Prostate gland (tissue), 2 donors: ENCODE data around the gene CAPN11. TPM values are rescaled to one million over a fixed set of nuclear protein-coding genes. Genes with fewer than 3 reads are reported as not detected.
A peak's percentile ranks its signal among the peaks of the same experiment; 100 is the strongest.

Source experiments
- DNase-seq: peaks from one replicate; pipeline ENCODE4 v3.0.0-alpha.2; 2019; ENCODE audit warnings: low spot score
- H3K27ac ChIP-seq, 2 donors: fragments of 200-600 bp; sonication (generic); 2 replicates each; pipeline ENCODE4 v1.5.1; 2017 to 2019
- H3K27me3 ChIP-seq: fragments of 200-600 bp; sonication (generic); replicated peaks from 2 replicates; pipeline ENCODE4 v1.5.1; 2019; ENCODE audit not compliant: insufficient read depth
- H3K36me3 ChIP-seq, 2 donors: fragments of 200-600 bp; sonication (generic); 1 replicate in 1 of 2; 2 replicates in 1 of 2; pipeline versions ENCODE4 v1.5.1 to v1.8.1; 2017 to 2019
- H3K4me1 ChIP-seq: fragments of 200-600 bp; sonication (generic); replicated peaks from 2 replicates; pipeline ENCODE4 v1.5.1; 2019
- H3K4me3 ChIP-seq, 2 donors: fragments of 200-600 bp; sonication (generic); 2 replicates each; pipeline ENCODE4 v1.5.1; 2017 to 2019
- H3K9me3 ChIP-seq: fragments of 200-600 bp; sonication (generic); 2 replicates; pipeline ENCODE4 v1.5.1; 2017
- CTCF ChIP-seq, 4 experiments: fragments of 200-600 bp in 2 of 4; fragments of 450-650 bp in 2 of 4; sonication (generic) in 2 of 4; IDR thresholded peaks; 1 replicate in 3 of 4; 2 replicates in 1 of 4; pipeline ENCODE4 v1.5.1; 2016 to 2019; ENCODE audit warnings: antibody characterized with exemption in 4 of 4, mild to moderate bottlenecking in 2 of 4, moderate library complexity in 2 of 4
- POLR2A ChIP-seq: fragments of 450-650 bp; IDR thresholded peaks from one replicate; pipeline ENCODE4 v1.6.1; 2016; ENCODE audit warnings: antibody characterized with exemption, mild to moderate bottlenecking
- POLR2AphosphoS5 ChIP-seq: sonication (generic); formaldehyde crosslinking; IDR thresholded peaks from one replicate; pipeline ENCODE4 v1.6.1; 2017; ENCODE audit warnings: antibody characterized with exemption
- WGBS: methylation state at CpG from one replicate; pipeline ENCODE4 v1.1.5; 2018; 5-methylcytosine and 5-hydroxymethylcytosine counted together
- intact Hi-C: fragments of 100-400 bp; cut with DNase I; formaldehyde crosslinking; loops from one replicate; pipeline ENCODE4 v1.14.2; 2022
- total RNA-seq, 2 donors: library from RNA; depleted of rRNA; stranded (reverse); fragments of >200 nt; gene quantifications; one replicate each; pipeline ENCODE4 v1.1.0, GENCODE V29; 2016

The CAPN11 gene
- total RNA-seq, 2 donors from 2014 or later: 5.9 TPM; not detected in 1

GRCh38 chr6:44221291-44221960, 62.8 kb downstream of the CAPN11 start:
- intact Hi-C loops: no loop called here
- H3K4me1 ChIP-seq: peaks cover 17% of the 10 kb centered on the region

GRCh38 chr6:44221961-44222335, 63.3 kb downstream of the CAPN11 start:
- TF ChIP-seq POLR2AphosphoS5: no peak
- TF ChIP-seq POLR2A: no peak
- peaks cover 17% of the 10 kb centered on the region for H3K4me1 ChIP-seq
- intact Hi-C loops: no loop called here
- peak overlapping the region; percentile 78 to 89 for H3K27ac ChIP-seq
- WGBS: 84% methylated on average over 2 of the region's 2 CpGs
- DNase-seq: no peak
- H3K27me3 ChIP-seq: no peaks in the 10 kb centered on the region
- no peaks in the 10 kb centered on the region for H3K36me3 ChIP-seq
- no peaks in the 10 kb centered on the region for H3K9me3 ChIP-seq
- H3K4me3 ChIP-seq: no peak overlapping the region

More at GRCh38 chr6:44221291-44221960, 62.8 kb downstream of the CAPN11 start:
- no peak overlapping the region for H3K4me3 ChIP-seq
- no peaks in the 10 kb centered on the region for H3K27me3 ChIP-seq
- peak overlapping the region; percentile 78 to 89 for H3K27ac ChIP-seq
- WGBS: 23% methylated on average over 4 of the region's 4 CpGs
- no peaks in the 10 kb centered on the region for H3K36me3 ChIP-seq
- H3K9me3 ChIP-seq: no peaks in the 10 kb centered on the region
- TF ChIP-seq POLR2A (no peak), POLR2AphosphoS5 (peak; percentile 88), CTCF (IDR thresholded peaks at IDR 0.05) (peak; percentile 39 to 92 (median 72))
- DNase-seq: peak; percentile 88

GRCh38 chr6:44222486-44223318, 64.1 kb downstream of the CAPN11 start:
- H3K9me3 ChIP-seq: no peaks in the 10 kb centered on the region
- H3K4me3 ChIP-seq: peak overlapping the region; percentile 54 to 55
- no peaks in the 10 kb centered on the region for H3K27me3 ChIP-seq
- H3K4me1 ChIP-seq: peaks cover 14% of the 10 kb centered on the region
- WGBS: 26% methylated on average over 26 of the region's 26 CpGs
- intact Hi-C loops: no loop called here
- DNase-seq: no peak
- H3K36me3 ChIP-seq: no peaks in the 10 kb centered on the region
- peak overlapping the region; percentile 78 to 89 for H3K27ac ChIP-seq
- no peak for TF ChIP-seq CTCF (IDR thresholded peaks at IDR 0.05)
- no peak for TF ChIP-seq POLR2AphosphoS5
- TF ChIP-seq POLR2A: no peak

GRCh38 chr6:44223319-44224028, 64.9 kb downstream of the CAPN11 start, which contains the start of gene SLC29A1:
Gene SLC29A1 (plus strand): TSS chr6:44223595. CDS start chr6:44227314, 3,719 bp downstream.
- WGBS: under 1% methylated on average over 48 of the region's 73 CpGs
- intact Hi-C loops: no loop called here
- Histone ChIP-seq H3K4me1 (peaks cover 12% of the 10 kb centered on the region), H3K9me3 (no peaks in the 10 kb centered on the region), H3K27ac (peak within 1 kb of the TSS; percentile 78 to 89), H3K36me3 (no peaks in the 10 kb centered on the region), H3K27me3 (no peaks in the 10 kb centered on the region), H3K4me3 (peak within 1 kb of the TSS; percentile 54 to 55)
- peak; percentile 81 for DNase-seq
- TF ChIP-seq POLR2AphosphoS5: peak; percentile 46
- peak; percentile 66 for TF ChIP-seq POLR2A
- peak in 1 of 4 experiments; percentile 13 for TF ChIP-seq CTCF (IDR thresholded peaks at IDR 0.05)
